GM20431 (cell line): ENCODE data around the gene BTBD2.

Source experiments
- in situ Hi-C: fragments of 300-500 bp; cut with MseI, MboI; formaldehyde crosslinking; loops from one replicate; pipeline ENCODE4 v1.15.0; 2020; ENCODE audit warnings: low sequenced_read_pairs; ENCODE audit not compliant: unreplicated experiment

The BTBD2 gene

DNA sequence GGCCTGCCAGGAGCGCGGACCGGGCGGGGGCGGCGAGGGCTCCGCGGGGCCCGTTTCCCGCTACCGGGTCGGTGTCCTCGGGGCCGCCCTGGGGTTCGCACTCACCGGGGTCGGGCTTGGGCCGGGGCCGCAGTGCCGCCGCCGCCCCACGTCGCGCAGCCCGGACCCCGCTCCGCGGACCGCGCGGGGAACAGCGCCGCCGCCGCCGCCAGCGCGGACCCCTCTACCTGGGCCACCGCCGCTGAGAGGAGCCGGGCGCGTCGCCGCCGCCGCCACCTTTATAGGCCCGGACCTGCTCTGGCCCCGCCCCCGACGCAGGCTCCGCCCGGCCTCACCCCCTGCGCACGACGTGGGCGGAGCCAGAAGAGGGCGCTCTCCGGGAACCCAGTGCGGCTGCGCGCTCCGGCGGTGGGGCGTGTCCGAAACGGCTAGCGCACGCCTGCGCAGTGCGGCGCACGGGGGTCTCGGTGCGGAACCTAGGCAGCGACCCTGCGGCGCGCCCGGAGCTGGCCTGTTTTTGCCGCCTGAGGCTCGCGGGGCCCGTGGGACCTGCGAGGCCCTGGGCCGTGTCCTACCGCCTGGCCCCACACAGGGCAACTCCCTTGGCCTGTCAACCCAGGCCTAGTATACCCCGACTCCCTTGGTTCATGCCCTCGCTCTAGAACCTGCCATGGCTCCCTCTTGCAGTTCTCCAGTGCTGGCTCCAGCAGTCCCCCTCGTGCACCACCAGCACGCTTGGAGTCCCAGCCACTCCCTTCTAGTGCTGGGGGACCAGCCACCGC, 35.7 kb upstream of the BTBD2 start, which contains the start of gene MKNK2:
MKNK2 (minus strand) TSS at position 254 of the 782 bp plus-strand sequence. CDS start 393 bp downstream, outside the sequence.
- in situ Hi-C loops: no loop called here

DNA sequence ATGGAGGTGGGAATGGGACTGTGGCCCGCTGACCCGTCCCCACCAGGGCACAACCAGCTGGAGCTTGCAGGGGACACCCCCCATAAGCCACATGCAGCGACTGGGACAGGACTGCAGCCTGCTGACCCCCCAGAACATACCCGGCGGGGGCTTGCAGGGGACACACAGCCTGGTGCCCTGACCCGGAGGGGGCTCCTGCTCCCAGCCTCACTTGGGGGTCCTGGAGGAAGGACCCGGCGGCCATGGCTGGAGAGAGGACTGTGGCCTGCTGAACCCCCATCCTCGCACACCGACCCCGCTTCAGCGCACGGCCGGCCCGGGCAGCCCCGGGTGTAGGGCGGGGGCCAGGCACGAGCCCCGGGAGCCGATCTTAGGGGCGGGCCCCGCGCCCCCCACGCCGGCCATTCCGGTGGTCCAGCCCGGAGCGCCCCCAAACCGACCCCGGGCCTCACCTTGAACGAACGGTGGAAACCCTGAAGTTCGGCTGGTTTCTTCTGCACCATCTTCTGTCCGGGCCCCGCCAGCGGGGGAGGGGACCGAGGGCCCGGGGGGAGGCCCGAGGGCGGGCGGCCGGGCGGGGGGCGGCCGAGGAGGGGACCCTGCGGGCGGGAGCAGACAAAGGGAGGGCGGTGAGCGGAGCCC, 35.0 kb upstream of the BTBD2 start:
- in situ Hi-C loops: no loop called here

DNA sequence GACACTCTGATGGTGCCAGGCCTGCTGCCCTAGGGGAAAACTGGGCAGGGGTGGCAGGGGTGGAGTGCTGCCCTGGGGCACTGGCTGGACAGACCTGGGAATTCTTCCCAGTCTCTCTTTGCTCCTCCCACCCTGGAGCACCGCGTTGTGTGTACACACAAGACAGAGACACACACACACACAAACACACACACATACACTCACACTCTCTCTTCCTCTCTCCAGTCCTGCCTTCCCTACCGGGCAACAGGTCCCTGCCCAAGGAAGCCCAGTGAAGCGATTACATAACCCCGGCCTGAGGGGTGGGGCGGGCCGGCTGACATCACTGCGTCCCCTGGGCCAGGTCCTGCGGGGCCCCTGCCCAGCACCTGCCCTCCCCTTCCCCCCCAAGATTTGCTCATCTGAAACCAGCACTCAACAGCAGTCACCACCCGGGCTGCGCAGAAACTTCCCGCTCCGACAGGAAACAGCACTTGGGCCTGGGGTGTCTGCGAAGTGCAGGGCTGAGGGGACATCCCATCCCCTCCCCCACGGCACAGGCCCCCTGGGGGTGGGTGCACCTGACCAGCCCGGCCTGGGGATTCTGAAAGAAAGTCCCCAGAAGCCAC, 34.3 kb upstream of the BTBD2 start:
- in situ Hi-C loops: no loop called here

DNA sequence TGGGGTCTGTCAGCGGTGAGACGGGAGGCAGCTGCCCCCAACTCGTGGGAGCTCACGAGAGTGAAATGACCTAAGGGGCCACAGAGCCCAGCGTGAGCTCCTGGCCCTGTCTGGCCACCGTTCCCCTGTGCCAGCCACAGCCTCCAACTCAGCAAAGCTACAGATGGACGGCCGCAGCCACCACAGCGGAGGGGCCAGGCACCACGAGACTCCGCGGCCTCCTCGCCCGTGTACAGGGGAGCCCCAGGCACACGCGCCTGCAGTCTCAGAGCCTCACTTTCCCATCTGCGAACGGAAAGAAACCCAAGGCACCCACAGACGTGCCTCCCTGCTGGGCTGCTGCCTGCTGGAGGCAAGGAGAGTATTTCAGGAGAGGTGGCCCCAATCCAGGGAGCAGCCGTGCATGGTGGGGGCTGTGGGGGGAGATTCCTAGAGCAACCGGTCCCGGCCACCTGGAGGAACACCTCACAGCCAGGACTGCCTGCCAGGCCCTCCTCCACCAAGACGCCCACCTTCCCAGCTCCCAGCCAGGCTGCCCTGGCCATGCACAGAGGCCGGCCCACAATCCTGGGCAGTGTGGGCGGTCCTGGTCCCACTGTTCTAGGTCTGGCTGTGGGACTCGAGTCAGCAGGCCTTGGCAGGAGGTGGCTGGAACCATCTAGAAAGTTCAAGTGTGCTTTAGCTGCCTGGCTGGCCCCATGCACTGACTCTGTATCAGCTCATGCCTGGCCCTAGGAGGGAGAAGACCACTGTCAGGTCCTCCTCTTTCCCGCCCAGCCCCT, 33.6 kb upstream of the BTBD2 start:
- in situ Hi-C loops: no loop called here

DNA sequence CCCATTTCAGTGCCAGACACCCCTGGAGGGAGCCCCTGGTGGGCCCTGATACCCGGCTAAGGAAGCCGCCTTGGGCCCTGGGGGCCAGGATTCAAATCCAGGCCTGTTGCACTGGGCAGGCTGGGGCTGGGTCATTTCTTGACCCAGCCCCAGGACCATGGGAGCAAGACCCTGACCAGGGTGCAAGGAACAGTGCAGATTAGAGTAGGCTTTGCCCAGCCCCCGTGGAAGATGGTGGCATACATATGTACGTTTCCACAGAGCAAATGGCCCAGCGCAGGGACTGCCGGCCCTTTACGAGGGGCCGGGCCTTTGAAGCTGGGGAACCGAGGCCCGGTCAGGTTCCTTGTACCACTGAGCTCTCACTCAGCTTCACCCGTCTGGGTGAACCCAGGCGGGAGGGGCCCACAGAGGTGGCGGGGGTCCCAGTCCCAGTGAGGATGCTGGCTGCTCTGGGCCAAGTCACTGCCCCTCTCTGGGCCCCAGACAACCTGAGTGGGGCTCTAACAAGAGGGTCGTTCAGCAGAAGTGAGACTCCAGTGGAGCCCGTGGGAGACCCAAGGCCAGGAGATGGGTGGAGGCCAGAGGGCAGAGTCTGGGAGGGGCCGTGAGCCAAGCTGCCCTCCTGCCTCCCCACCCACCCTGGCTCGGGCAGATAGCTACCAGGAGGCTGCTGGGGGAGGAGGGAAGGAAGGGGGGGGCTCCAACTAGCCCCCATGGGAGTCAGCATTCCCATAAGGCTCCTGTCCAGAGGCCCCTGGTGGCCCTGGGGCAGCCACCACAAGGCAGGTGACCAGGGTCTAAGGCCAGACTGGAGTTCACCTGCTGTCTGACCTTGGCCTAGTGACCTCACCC, 32.8 kb upstream of the BTBD2 start:
- in situ Hi-C loops: no loop called here

DNA sequence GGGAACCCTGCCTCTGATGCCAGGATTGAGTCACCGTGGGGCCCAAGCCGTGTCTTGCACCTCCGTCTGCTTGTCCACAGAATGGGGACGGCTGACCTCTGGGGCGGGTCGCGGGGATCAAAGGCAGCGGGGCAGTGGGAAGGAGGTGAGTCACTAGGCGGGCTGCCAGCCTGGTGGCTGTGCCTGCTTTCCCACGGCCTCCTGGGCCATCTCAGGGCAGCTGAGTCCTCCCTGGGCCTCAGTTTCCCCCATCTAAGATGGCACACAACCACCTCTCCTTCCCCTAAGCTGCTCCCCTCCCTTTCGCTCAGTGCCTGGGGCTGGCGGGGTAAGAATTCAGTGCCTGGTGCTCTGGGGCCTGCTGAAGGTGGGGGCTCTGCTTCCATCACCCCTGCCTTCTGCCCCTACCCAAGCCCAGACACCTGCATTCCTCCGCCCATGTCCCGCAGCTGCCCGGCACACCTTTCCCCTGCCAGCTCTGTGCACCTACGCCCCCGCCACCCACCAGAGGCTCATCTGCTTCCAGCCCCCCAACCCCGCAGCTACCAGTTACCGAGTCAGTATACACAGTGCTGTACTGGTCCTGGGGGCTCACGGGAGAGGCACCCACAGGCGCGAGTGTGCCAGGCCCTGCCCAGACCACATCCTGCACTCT, 32.1 kb upstream of the BTBD2 start:
- in situ Hi-C loops: no loop called here

DNA sequence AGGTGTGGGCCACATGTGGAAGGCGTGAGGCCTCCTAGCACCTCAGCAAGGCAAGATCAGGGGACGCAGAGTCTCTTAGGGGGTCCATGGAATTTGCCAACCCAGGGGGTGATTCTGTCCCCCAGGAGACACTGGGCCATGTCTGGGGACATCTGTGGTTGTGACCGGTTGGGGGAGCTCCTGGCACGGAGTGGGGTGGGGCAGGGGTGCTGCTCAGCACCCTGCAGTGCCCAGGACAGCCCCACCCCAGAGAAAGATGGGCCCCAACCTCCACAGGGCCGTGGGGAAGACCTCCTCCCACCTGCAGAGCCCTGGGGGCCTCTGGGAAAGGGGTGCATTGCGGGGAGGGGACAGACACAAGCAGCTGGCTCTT, 31.5 kb upstream of the BTBD2 start:
- in situ Hi-C loops: no loop called here

DNA sequence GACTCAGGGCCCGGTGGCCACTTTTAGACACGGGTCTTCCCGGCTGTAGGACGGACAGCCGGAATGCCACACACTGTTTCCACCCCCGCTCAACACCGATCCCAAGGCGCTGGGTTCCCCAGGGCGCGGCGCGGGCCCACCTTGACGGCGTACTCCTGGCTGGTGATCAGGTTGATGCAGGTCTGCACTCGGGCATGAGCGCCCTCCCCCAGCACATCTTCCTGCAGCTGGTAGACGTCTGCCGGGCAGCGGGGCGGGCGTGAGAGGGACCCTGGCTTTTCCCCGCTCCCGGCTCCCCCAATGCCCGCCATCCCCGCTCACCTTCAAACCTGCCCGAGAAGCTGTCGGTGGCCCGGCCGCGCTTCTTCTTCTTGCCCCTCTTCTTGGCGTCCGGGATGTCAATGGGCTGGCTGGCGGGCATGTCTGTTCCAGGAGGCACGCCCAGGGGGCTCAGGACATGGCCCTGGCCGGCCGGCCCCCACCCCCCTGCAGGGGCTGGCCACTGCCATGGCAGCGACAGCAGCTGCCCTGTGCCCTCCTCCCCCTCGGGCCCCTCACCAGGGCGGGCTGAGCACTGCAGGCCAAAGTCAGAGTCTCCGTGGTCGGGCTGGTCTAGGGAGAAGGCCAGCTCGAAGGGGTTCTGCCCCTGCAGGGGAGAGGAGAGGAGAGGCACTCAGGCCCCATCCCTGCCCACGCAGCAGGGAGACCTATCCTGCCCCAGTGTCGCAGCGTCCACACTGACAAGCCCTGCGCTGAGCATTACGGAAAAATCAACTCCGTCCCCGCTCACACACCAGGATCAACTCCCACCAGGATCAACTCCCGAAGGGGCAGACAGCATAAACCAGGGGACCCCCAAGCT, 30.8 kb upstream of the BTBD2 start:
- in situ Hi-C loops: no loop called here

DNA sequence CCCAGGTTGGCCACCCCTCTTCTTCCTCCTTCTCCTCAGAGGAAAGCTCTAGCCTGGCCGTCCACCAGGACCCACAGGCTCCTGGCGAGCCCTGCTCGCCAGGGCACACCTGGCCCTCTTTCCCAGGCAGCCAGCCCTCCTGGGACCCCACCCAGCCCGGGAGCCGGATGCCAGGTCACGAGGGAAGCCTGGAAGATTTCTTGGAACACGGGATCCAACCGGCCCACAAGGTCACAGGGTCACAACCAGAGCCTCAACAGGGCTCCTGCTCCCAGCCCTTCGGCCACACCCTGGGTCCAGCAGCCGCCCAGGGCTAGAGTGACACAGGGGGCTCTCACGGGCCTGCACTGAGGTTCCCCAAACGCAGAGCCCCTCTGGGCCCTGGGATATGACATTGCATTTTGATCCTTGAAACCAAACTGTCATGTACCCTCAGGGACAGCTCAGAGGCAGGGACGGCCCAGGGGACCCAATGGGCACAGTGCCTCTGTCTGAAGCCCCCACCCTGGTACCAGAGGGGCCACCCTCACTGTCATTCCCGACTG, 30.1 kb upstream of the BTBD2 start:
- in situ Hi-C loops: no loop called here

DNA sequence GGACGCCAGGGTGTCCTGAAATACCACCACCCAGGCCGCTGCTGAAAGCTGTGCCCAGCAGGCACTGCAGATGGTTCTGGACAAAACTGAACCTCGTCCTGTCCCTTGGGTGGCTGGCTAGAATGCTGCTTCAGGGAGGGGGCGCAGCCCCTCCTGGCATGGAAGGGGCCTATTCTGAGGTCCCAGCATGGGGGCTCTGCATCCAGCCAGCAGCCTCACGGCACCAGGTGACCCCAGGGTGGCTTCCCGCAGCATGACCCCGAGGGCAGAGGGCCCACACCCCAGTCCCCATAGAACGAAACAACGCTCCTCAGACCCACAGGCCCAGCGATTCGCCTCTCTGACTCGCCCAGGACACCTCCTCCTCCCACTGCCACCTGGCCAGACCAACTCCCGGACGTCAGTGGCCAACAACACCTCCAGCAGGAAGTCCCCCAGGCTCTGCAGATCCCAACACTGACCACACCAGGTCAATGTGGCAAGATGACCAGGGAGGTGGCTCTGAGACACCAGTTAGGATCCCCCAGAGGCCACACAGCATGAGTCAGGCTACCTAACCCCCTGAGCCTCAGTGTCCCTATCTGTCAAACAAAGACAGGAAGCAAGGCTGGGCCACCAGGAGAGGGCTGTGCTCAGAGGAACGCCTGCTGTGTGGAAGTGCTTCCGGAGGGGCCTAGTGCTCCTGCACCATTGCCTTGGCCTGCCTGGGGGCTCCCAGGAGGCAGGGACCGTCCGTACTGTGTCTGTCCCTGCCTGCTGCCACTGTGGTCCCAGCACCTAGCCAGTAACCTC, 29.4 kb upstream of the BTBD2 start:
- in situ Hi-C loops: no loop called here

DNA sequence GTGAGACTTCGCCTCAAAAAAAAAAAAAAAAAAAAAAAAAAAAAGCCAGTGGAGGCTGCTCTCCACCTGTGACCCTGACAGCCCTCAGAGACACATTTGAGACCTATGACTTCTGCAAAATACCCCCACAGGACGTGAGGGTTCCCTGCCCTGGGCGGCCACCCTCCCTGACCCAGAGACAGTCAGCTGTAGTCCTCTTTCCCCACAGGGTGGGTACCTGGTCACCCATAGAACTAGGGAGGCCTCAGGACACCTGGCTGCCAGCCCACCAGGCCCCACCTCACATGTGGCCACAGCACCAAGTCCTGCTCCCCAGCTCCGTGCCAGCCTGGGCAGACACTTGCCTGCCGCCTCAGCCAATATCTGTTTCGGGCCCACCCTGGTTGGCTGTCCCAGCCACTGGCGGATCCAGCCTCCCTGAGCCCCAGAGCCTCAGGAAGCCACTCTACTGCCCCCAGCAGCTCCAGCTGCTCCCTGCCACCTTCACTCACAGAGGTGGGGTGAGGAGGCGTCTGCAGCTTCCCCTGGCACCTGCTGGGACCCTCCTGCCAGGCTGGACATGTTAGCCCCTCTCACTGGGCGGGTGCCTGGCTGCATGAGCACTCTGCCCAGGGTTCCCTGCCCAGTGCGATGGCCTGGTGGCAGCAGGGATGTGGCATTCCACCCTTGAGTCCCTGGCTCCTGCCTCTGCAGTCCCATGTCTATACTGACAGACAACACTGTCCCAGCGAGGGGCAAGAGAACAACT, 28.6 kb upstream of the BTBD2 start:
- in situ Hi-C loops: no loop called here

DNA sequence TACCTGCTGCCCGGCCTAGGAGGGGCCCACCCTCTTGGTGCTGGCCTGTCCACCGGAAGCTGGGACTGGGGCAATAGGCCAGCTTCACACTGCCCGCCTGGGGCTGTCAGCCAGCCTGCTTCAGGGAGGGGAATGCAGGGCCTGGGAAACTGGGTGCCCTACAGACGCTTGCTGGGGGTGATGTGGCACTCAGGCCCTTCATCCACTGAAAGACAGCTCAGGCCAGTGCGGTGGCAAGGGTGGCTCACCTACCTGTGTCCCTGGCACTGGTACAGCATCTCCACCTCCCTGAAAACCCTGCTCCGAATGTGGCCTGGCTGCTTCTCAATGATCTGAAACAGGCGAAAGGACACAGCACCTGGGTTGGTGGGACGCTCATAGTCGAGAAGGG, 27.7 kb upstream of the BTBD2 start:
- in situ Hi-C loops: no loop called here

DNA sequence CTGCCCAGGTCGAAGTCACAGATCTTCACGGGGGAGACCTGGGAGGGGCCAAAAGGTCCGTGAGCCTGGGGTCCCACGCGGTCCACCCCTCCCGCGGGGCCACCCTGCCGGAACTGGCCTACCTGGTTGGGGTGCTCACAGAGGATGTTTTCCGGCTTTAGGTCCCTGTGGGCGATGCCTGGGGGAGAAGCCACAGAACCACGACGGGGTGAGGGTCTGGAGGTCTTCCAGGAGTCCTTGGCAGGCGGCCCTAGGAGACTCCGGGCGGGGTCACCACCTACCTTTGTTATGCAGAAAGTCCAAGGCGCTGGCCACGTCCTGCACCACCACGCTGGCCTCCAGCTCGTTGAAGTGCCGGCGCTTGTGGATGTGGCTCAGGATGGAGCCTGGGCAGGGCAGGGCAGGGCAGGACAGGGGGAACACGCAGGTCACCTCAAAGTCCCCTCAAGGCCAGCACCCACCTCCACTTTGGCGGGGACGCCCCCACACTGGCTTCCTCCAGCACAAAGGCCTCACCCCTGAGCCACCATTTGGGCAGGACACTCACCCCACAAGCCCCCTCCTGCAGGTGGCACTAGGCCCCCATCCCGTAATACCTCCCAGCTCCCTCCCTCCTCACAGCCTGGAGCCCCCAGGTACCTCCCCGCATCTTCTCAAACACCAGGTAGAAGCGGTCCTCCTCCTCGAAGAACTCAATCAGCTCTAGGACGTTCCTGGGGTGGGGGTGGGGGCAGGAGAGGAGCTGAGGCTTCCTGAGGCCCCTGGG, 27.2 kb upstream of the BTBD2 start:
- in situ Hi-C loops: no loop called here

DNA sequence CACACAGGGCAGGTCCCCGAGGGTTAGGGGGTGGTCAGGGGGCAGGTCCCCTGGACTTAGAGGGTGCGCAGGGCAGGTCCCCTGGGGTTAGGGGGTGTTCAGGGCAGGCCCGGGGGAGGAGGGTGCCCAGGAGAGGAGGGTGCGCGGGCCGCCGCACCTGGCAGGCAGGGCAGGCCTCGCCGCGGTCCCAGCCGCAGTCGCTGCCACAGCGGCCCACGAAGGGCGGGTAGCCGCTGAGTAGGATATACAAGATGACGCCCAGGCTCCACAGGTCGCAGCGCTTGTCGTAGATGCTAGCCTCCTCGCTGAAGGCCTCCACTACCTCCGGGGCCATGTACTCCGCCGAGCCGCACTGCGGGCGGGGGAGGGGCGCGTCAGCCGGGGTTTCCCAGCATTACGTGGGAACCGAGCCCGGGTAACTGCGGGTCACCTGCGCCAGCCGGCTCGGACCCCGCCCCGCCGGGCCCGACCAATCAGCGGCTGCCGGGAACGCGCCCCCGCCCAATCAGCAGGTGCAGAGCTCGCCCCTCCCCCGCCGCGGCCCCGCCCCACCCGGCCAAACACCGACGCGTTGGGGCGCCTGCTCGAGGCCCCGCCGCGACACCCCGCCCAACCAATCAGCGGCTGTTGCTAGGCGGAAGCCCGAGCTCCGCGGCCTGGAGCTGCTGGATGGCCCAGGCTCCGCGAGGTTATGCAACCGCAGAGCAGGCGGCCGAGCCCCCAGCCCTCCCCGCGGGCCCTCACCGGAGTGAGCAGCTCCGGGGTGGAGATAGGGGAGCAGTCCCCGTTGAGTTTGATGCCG, 26.4 kb upstream of the BTBD2 start:
- in situ Hi-C loops: no loop called here

DNA sequence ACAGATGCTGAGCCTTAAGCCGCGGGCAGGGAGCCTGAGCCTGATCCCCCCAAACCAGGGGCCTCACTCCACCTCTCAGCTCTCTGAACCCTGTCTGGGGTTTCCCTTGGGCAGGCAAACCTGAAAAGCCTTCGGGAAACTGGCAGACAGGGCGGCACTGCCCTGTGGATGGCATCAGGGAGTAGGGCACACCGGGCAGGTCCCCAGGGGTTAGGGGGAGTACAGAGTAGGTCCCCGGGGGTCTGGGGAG, 25.8 kb upstream of the BTBD2 start:
- in situ Hi-C loops: no loop called here
